ENCODE results near the gene RAET1L.
"Not testable (repeated sequence)": the region's sequence is repeated elsewhere in the genome, so short reads cannot be mapped to it uniquely, and the experiment has no call there.

RAET1L gene

DNA sequence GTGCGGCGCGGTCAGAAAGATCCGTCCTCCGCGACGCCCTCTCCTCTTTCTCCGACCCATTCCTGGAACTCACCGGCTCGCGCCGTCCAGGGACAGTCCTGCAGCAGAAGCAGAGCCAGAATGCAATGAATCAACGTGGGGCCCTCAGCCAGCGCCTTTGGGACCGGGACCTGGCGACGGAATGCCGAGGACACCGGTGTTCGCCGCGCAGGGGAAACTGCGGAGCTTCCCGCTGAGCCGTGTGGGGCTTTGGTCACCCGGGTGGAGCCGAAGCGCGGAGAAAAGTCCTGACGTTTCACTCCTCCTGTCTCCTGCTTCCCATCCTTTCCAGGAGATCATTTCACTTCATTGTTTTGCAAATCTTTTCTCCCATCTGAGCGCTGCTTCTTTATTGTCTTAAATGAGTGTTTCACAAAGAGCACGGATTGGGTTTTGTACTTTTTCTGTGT, 35.1 kb downstream of the RAET1L start:
- no peak for DNase-seq

DNA sequence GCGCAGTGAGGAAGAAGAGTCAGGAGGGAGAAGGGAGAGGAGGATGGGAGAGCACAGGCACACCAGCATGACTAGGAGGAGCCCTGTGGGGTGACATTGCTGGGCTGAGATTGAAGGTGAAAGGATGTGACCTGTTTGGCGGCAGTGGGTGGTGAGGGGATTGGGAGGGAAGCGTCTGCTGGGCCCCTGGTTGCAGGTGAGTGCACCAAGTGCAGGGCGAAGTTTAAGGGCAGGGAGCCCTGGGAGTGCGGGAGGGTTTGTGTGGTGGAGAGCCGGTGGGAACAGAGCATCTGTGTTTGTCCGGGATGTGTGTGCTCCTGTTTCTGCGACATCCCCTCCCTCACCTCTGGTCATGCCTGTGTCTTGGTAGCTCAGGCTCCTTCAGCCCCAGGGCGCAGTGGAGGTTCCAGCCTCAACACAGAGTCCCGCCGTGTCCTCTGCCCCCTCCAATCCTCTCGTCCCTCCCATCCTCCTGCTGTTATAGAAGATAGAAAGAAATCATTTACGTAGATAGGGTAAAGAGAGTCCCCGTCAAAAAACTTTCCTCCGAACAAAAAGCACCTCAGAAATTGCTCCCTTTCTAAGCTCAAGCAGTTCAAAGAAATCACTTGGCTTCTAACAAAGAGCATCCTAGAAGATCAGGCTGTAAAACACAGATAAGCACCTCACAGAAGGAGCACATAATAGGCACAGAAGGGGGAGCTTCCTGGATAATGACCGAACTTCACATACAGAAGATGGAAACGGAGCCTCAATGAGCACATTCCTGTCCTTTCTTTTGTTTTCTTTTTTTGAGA, 36.6 kb downstream of the RAET1L start:
- no peak for DNase-seq

DNA sequence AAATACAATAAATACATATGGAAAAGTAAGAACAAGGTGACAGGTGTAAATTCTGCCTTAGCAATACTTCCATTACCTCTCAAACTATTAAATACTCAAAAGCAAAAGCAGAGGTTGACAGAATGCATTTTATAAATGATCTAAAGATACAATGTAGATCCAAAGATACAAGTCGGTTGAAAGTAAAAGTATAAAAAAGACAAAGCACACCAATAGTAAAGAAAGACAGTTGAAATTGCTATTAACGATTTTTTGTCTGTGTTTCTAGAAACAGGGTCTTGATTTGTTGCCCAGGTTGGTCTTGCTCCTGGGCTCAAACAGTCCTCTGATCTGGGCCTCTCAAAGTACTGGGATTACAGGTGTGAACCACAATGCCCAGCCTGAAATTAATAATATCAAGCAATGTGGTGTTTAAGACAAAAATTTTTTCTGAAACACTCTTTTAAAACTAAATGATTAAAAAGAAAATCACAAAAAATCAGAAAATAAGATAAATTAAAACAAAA, 37.7 kb downstream of the RAET1L start:
- DNase-seq, result no peak

DNA sequence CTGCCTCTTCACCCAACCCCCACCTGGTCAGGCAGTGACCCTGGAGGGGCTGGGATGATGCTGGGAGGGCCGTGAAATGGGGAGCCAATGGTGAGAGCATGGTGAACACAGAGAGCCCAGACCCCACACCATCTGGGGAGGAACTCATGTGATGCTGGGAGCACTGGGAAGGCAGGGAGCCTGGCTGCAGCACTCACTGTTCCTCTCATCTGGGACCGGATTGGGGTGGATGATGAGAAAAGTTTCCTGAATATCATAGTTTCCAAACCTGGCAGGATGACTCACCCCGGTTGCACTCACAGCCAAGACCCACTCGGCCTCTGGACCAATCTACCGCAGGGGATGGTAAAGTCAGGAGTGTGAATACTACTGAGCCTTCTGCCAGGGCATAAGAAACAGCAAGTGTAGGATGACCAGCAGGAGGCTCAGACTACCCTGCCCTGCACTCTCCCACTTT, 39.8 kb downstream of the RAET1L start:
- no peak for DNase-seq

DNA sequence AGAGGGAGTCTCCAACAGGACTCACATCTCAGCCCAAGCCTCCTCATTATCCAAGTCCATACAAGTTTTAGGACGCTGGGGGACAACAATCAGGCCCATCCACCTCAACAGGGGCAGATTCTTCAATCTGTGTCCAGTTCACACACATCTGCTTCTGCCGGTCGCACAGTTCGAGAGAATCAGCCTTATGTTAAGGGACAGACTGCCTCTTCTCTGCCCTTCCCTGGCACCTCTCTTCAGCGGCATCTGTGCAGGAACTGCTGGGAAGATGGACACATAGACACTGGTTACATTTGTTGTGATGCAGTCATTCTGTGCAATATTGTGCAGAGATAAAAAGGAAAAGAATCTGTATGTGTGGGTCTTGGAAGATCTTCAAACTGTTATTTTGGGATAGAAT, 40.6 kb downstream of the RAET1L start:
- DNase-seq, result no peak

DNA sequence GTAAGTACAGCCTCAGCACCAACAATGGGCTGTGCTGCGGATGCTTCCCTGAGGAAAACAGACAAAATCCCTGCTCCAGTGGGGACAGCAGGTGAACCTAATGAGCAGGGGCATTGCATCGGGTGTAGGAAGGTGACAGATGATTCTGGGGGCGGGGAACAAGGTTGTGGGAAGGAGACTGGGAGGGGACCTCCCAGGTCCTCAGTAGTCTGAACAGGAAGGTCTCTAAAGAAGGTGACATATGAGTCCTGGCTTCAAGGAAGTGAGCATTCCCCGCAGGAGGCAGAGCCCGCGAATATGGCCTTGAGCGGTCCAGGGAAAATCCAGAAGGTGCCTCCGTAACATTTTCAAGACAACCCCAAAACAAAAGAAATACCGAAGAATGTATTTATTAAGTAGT, 42.2 kb downstream of the RAET1L start:
- DNase-seq, result no peak

DNA sequence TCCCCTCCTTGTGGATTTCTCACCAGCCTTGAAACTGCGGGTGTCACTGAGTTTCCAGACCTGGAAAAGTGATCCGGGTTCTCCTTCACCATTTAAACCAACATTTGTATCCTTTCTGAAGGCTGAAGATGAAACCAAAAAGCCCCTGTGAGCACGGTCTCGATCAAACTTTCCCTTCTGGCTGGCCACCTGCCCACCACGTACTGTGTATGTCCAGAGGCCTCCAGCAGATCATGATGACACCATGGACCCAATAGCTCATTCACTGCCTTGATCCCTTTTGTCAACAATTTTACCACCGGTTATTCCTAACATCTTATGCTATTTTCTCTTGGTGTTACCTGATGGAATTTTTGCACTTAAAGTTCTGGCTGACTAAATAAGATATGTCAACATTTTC, 46.0 kb downstream of the RAET1L start:
- no peak for DNase-seq

DNA sequence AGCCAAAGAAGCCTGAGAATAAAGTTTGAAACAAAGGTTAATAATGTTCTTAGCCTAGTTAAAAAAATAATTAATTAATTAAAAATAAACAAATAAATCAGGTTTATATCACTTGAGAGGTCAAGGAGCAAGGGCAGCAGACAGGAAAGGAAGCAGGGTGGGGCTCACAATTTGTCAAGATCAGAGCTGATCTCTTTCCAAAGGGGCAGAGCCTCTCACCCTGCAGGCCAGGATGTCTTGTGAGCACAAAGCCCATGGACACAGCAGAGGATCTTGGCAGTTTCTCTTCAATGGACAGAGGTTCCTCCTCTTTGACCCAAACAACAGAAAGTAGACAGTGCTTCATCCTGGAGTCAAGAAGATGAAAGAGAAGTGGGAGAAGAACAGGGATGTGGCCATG, 46.7 kb downstream of the RAET1L start:
- no peak for DNase-seq

DNA sequence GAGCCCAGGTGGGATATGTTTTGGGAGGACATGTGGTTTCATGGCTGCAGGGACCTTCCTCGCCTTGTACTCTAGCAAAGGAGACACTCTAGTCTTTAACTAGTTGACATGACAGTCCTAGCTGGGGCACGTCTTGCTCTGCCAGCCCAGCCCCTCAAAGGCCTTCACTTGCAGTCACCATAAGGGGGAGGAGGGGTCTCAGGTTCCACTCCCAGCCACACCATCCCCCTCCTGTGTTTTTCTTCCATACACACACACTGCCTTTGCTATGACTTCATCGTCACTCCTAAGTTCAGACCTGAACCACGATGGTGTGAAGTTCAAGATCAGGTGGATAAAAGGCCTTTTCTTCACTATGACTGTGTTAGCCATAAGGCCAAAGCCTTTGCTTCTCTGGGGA, 48.1 kb downstream of the RAET1L start:
- DNase-seq, result no peak

DNA sequence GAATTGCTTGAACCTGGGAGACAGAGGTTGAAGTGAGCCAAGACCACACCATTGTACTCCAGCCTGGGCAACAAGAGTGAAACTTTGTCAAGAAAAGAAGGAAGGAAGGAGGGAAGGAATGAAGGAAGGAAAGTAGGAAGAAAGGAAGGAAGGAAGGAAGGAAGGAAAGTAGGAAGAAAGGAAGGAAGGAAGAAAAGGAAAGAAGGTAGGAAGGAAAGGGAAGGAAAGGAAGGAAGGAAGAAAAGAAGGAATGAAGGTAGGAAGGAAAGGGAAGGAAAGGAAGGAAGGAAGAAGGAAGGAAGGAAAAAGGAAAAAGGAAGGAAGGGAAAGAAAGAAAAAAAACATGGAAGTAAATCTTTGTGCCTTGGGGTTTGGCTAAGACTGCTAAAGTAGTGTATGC, 49.9 kb downstream of the RAET1L start:
- DNase-seq, result no peak

DNA sequence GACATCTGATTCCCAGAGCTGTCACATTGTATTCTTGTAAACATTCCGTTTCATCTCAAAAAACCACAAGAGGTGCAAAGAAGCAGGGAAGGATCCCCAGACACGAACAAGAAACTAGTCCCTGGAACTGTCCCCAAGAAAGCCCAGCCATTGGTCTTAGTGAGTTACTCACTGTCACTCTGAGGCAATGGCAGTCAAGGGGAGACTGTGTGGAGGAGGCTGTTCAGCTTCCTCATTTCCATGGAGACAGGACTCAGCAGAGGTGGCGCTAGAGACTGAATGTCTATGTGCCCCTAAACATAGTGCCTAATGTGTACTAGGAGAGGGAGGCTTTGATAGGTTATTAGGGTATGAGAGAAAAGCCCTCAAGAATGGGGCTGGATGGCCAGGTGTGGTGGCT, 50.5 kb downstream of the RAET1L start:
- no peak for DNase-seq

DNA sequence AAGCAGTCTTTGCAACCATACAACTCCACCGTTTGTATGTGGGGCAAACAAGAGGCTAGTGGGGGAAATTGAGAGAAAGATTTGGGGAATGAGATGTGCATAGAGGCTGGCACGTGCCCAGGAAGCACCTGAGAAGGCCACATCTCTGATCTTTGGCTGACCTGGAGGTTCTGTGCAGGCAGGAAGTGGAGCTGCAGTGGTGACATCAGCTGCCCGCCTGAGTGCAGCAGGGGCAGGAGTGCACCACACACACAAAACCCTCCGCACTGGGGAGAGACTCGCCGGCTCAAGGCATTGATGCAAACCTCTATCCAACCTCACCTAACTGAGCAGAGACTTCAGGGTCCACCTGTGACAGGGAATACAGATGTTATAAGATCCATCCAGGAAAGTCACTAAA, 50.9 kb downstream of the RAET1L start:
- not testable (repeated sequence) for DNase-seq

DNA sequence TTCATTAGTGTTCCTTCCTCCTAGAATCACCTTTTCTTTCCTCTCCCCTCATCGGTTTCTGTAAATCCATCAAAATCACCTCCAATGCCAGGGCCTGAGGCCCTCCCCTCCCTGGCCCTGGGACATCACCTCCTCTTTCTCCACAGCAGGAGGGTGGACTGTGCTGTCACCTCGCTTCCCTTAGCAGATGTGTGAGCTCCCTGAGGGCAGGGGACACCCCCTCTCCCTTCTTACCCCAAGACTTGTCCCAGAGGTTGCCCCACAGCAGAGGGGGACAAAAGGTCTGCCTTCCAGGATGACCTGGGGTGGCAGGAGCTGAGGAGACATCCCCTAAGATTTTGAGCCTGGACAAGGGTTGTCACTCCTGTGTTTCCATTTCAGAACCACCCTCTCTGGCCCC, 55.7 kb downstream of the RAET1L start:
- no peak for DNase-seq

DNA sequence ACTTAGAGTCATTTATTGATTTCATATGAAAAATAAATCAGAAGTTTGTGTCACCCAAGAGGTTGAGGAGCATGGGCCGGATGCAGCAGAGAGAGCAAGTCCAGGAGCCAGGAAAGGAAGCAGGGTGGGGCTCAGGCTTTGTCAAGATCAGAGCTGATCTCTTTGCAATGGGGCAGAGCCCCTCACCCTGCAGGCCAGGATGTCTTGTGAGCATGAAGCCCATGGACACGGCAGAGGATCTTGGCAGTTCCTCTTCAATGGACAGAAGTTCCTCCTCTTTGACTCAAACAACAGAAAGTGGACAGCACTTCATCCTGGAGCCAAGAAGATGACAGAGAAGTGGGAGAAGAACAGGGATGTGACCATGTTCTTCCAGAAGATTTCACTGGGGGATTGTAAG, 56.4 kb downstream of the RAET1L start:
- DNase-seq, result not testable (repeated sequence)
